B cell (primary cell): ENCODE measurements around the gene STUM.

ENCODE experiments used
- CTCF ChIP-seq: fragments of 200-600 bp; IDR thresholded peaks from one replicate; pipeline ENCODE4 v1.8.0; 2022; ENCODE audit warnings: antibody characterized with exemption, mild to moderate bottlenecking
- EZH2 ChIP-seq: IDR thresholded peaks from 2 replicates; pipeline ENCODE4 v1.6.1; 2012; ENCODE audit warnings: borderline replicate concordance, low read depth, mild to moderate bottlenecking, moderate library complexity, low read length; ENCODE audit not compliant: insufficient read depth, poor library complexity, severe bottlenecking

GRCh38 chr1:226549937-226550671 lies 1.5 kb downstream of the STUM start:
- TF ChIP-seq CTCF (no peak), EZH2 (no peak)
